ENCODE measurements around the gene ZMYM4.

ZMYM4 gene

DNA sequence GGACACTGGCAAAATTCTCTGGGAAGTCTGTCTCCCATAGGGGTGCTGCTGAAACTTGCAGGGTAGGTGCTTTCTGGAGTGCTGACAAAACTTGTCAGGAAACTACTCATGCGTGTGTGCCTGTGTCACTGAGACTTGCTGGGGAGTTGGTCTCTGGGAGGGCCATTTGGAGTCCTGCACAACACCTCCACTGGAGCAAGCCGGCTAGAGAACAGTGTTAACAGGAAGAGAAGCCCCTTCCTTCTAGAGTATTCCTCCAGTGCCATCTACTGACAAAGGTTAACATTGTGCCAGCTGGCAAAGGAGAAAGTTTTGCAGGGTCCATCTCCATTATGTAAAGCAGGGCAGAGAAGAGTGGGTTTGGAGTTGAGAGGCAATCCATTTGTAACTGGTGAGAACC lies 30.0 kb downstream of the ZMYM4 start:
- no peak overlapping the region for H3K4me3 ChIP-seq (ENCODE audit: low read length)
- TF ChIP-seq CTCF (conservative IDR thresholded peaks at IDR 0.05; ENCODE audit: low read depth, low read length) = peak; percentile 40
- DNase-seq (ENCODE audit: low read depth) = no peak

- H3K4me3 ChIP-seq (ENCODE audit: low read length) = no peak overlapping the region
- DNase-seq (ENCODE audit: low read depth) = no peak
- TF ChIP-seq CTCF (conservative IDR thresholded peaks at IDR 0.05; ENCODE audit: low read depth, low read length) = no peak
These were observed 31.9 kb downstream of the ZMYM4 start for GRCh38 chr1:35300376-35300775.

DNA sequence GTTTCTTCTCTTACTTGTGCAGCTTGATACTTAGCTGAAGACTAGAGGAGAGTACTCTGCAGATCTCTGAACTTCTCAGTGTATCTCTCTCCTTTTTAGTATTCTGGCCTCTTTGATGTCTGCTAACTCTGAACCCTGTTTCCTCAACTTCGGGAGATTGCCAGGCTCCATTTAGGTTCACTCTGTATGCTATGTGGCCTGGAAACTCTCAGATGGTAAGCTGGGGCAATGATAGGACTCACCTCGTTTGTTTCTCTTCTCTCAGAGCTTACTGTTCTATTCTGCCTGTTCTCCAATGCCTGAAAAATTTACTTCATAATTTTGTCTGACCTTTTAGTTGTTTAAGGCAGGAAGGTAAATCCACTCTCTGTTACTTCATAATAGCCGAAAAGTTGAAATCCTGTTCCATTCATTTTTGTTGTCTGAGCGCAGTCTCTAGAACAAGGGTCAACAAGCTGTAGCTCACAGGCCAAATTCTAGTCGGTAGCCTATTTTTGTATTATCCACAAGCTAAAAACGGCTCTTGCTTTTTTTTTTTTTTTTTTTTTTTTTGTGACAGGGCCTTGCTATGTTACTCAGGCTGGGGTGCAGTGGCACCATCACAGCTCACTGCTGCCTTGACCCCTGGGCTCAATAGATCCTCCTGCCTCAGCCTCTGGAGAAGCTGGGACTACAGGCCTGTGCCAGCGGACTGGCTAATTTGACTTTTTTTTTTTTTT lies 33.3 kb downstream of the ZMYM4 start:
- no peak overlapping the region for H3K4me3 ChIP-seq (ENCODE audit: low read length)
- no peak for DNase-seq (ENCODE audit: low read depth)
- no peak for TF ChIP-seq CTCF (conservative IDR thresholded peaks at IDR 0.05; ENCODE audit: low read depth, low read length)

DNA sequence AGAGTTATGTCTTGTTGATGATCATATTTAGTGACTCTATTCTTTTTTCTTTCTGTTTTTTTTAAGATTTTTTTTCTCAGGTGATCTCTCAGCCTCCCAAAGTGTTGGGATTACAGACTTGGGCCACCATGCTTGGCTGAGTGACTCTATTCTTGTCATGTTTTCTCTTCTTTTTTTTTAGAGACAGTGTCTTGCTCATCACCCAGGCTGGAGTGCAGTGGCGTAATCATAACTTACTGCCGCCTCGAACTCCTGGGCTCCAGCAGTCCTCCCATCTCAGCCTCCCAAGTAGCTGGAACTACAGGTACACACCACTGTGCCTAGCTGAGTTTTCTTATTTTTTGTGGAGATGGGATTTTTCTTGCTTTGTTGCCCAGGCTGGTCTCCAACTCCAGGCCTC lies 36.9 kb downstream of the ZMYM4 start:
- TF ChIP-seq CTCF (conservative IDR thresholded peaks at IDR 0.05; ENCODE audit: low read depth, low read length) = no peak
- no peak for DNase-seq (ENCODE audit: low read depth)
- no peak overlapping the region for H3K4me3 ChIP-seq (ENCODE audit: low read length)

DNA sequence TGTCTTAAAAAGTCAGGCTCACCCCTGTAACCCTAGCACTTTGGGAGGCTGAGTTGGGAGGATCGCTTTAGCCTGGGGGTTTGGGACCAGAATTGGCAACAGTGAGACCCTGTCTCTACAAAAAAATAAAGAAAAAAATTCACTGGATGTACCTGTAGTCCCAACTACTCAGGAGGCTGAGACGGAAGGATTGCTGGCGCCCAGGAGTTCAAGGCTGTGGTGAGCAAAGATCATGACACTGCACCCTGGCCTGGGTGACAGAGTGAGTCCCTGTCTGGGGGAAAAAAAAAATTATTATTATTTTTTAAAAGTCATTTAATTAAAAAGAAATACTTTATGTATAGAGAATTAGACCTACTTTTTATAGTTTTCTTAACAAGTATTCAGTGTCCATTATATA lies 47.1 kb downstream of the ZMYM4 start:
- no peak for TF ChIP-seq CTCF (conservative IDR thresholded peaks at IDR 0.05; ENCODE audit: low read depth, low read length)
- DNase-seq (ENCODE audit: low read depth) = no peak
- H3K4me3 ChIP-seq (ENCODE audit: low read length) = no peak overlapping the region

- no peak for DNase-seq (ENCODE audit: low read depth)
- TF ChIP-seq CTCF (conservative IDR thresholded peaks at IDR 0.05; ENCODE audit: low read depth, low read length) = no peak
These were observed 47.8 kb downstream of the ZMYM4 start for GRCh38 chr1:35316264-35316663.

GRCh38 chr1:35319988-35320713 lies 51.6 kb downstream of the ZMYM4 start:
- H3K4me3 ChIP-seq (ENCODE audit: low read length) = no peak overlapping the region
- peak; percentile 15 for DNase-seq (ENCODE audit: low read depth)
- TF ChIP-seq CTCF (conservative IDR thresholded peaks at IDR 0.05; ENCODE audit: low read depth, low read length) = no peak

More at GRCh38 chr1:35316264-35316663, 47.8 kb downstream of the ZMYM4 start:
- no peak overlapping the region for H3K4me3 ChIP-seq (ENCODE audit: low read length)

Measured in retinal pigment epithelial cell (primary cell).